Suppressor macrophage treated with lipopolysaccharide for 1 hour (primary cell): ENCODE data around the gene CLASRP.
A peak's percentile ranks its signal among the peaks of the same experiment; 100 is the strongest.

Source experiments
- DNase-seq, 3 donors: peaks; one replicate each; pipeline ENCODE4 v3.0.0-alpha.2; 2020 to 2022

CLASRP gene

GRCh38 chr19:45087531-45087930 is 48.7 kb downstream of the CLASRP start:
- peak in 2 of 3 donors; percentile 34 to 62 for DNase-seq

GRCh38 chr19:45090034-45090433 is 51.2 kb downstream of the CLASRP start:
- DNase-seq: no peak

- DNase-seq: no peak
Measured at GRCh38 chr19:45090606-45091005, 51.8 kb downstream of the CLASRP start.

- DNase-seq: peak; percentile 99 to 100 (median 99)
Measured at GRCh38 chr19:45091031-45091923, 52.4 kb downstream of the CLASRP start.

GRCh38 chr19:45092747-45093678 is 54.2 kb downstream of the CLASRP start, which contains the start of gene PPP1R37:
TSS of gene PPP1R37 (plus strand) at chr19:45093179. CDS start at chr19:45093326, 147 bp downstream.
- peak; percentile 97 to 99 (median 98) for DNase-seq

- DNase-seq: no peak
Measured at GRCh38 chr19:45094137-45094536, 55.3 kb downstream of the CLASRP start.

GRCh38 chr19:45094707-45095106 is 55.9 kb downstream of the CLASRP start:
- no peak for DNase-seq

GRCh38 chr19:45095496-45096413 is 56.9 kb downstream of the CLASRP start:
- no peak for DNase-seq

- no peak for DNase-seq
Measured at GRCh38 chr19:45096700-45097099, 57.9 kb downstream of the CLASRP start.

- DNase-seq: no peak
Measured at GRCh38 chr19:45097450-45097775, 58.6 kb downstream of the CLASRP start.

GRCh38 chr19:45097776-45098520 is 59.1 kb downstream of the CLASRP start:
- DNase-seq: peak; percentile 94 to 95 (median 94)

GRCh38 chr19:45098521-45099466 is 59.9 kb downstream of the CLASRP start:
- no peak for DNase-seq

GRCh38 chr19:45099467-45100191 is 60.8 kb downstream of the CLASRP start:
- DNase-seq: no peak

GRCh38 chr19:45100201-45100600 is 61.4 kb downstream of the CLASRP start:
- DNase-seq: no peak

- DNase-seq: no peak
Measured at GRCh38 chr19:45100846-45101252, 62.0 kb downstream of the CLASRP start.

- no peak for DNase-seq
Measured at GRCh38 chr19:45101806-45102205, 63.0 kb downstream of the CLASRP start.

GRCh38 chr19:45102481-45102880 is 63.6 kb downstream of the CLASRP start:
- DNase-seq: no peak

- no peak for DNase-seq
Measured at GRCh38 chr19:45103156-45103507, 64.3 kb downstream of the CLASRP start.

- DNase-seq: no peak
Measured at GRCh38 chr19:45103508-45104319, 64.9 kb downstream of the CLASRP start.
